Neural progenitor cell (in vitro differentiated cells): ENCODE results near the gene RAB29. TPM values are rescaled to one million over a fixed set of nuclear protein-coding genes. Genes with fewer than 3 reads are reported as not detected.
"Not testable (repeated sequence)": the region's sequence is repeated elsewhere in the genome, so short reads cannot be mapped to it uniquely, and the experiment has no call there.

ENCODE experiments used
- DNase-seq: peaks from one replicate; pipeline ENCODE4 v3.0.0-alpha.2; 2016; ENCODE audit warnings: low spot score
- H2AFZ ChIP-seq: fragments of 200-600 bp; sonication (generic); replicated peaks from 2 replicates; pipeline ENCODE4 v1.6.1; 2016; ENCODE audit warnings: antibody characterized with exemption
- H3F3A ChIP-seq: fragments of 200-600 bp; sonication (generic); 2 replicates; pipeline ENCODE4 v1.6.1; 2016; ENCODE audit warnings: antibody characterized with exemption, low read depth
- H3K27ac ChIP-seq: fragments of 200-600 bp; sonication (generic); 2 replicates; pipeline ENCODE4 v1.5.1; 2016; ENCODE audit warnings: mild to moderate bottlenecking
- H3K27me3 ChIP-seq: fragments of 200-600 bp; sonication (generic); 2 replicates; pipeline ENCODE4 v1.6.1; 2016; ENCODE audit warnings: mild to moderate bottlenecking, moderate library complexity
- H3K36me3 ChIP-seq: fragments of 200-600 bp; sonication (generic); 2 replicates; pipeline ENCODE4 v1.5.1; 2016
- H3K4me1 ChIP-seq: fragments of 200-600 bp; sonication (generic); 2 replicates; pipeline ENCODE4 v1.6.1; 2016; ENCODE audit warnings: mixed run types
- H3K4me2 ChIP-seq: fragments of 200-600 bp; sonication (generic); 2 replicates; pipeline ENCODE4 v1.6.1; 2016
- H3K4me3 ChIP-seq: fragments of 200-600 bp; sonication (generic); 2 replicates; pipeline ENCODE4 v1.5.1; 2016
- H3K79me2 ChIP-seq: fragments of 200-600 bp; sonication (generic); 2 replicates; pipeline ENCODE4 v1.6.1; 2016; ENCODE audit warnings: low read depth
- H3K9ac ChIP-seq: fragments of 200-600 bp; sonication (generic); 2 replicates; pipeline ENCODE4 v1.6.1; 2016
- H3K9me3 ChIP-seq: fragments of 200-600 bp; sonication (generic); 2 replicates; pipeline ENCODE4 v1.5.1; 2016; ENCODE audit warnings: low read depth
- H4K20me1 ChIP-seq: fragments of 200-600 bp; sonication (generic); 2 replicates; pipeline ENCODE4 v1.6.1; 2016; ENCODE audit warnings: low read depth
- H3K27ac Mint-ChIP-seq: 3 replicates; pipeline ENCODE4 v1.8.0; 2021; ENCODE audit warnings: mixed read lengths
- H3K27me3 Mint-ChIP-seq: 2 replicates; pipeline ENCODE4 v1.8.0; 2022; ENCODE audit warnings: low read depth, mild to moderate bottlenecking, inconsistent platforms, moderate library complexity, mixed read lengths; ENCODE audit not compliant: insufficient read depth
- H3K36me3 Mint-ChIP-seq: 3 replicates; pipeline ENCODE4 v1.8.0; 2021; ENCODE audit warnings: mixed read lengths
- H3K4me1 Mint-ChIP-seq: 3 replicates; pipeline ENCODE4 v1.8.0; 2021; ENCODE audit warnings: mixed read lengths
- H3K4me3 Mint-ChIP-seq: 3 replicates; pipeline ENCODE4 v1.8.0; 2021; ENCODE audit warnings: mild to moderate bottlenecking, moderate library complexity, mixed read lengths
- H3K9me3 Mint-ChIP-seq: 3 replicates; pipeline ENCODE4 v1.8.0; 2020; ENCODE audit warnings: mixed read lengths
- CTCF ChIP-seq: fragments of 200-600 bp; sonication (generic); IDR thresholded peaks from 2 replicates; pipeline ENCODE4 v1.5.1; 2017; ENCODE audit warnings: antibody characterized with exemption, mild to moderate bottlenecking
- EZH2 ChIP-seq: fragments of 200-600 bp; sonication (generic); IDR thresholded peaks from 2 replicates; pipeline ENCODE4 v1.6.1; 2017; ENCODE audit warnings: antibody characterized with exemption, mild to moderate bottlenecking, moderate library complexity
- EZH2phosphoT487 ChIP-seq: fragments of 200-600 bp; sonication (generic); IDR thresholded peaks from 2 replicates; pipeline ENCODE4 v1.6.1; 2017; ENCODE audit warnings: antibody characterized with exemption
- total RNA-seq: library from RNA; depleted of rRNA; stranded (reverse); fragments of >200 nt; gene quantifications from 2 replicates; pipeline ENCODE4 v1.2.3, GENCODE V29; 2015; ENCODE audit warnings: low replicate concordance

RAB29 gene
- total RNA-seq, 1 donor from 2014 or later, result 3.8 TPM

DNA sequence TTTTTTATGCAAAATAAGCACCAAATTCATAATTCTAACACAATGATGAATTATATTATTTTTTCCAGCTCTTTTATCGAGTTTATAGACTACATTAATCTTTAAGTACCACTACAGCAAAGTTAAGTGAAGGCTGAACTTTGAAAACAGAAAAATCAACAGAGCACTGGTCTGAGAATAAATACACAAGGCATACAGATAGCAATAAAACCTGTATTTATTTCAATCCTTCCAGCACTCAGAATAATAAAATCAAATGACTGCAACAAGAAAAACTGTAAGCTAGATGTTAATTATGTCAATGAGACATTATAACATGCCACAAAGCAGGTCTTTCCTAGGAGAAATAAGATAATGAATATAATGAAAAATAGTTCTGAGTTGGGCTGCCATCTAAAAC is 49.8 kb downstream of the RAB29 start:
- no peaks in the 10 kb centered on the region for H3K27me3 ChIP-seq
- no peaks in the 10 kb centered on the region for H3K4me1 ChIP-seq
- Mint-ChIP-seq H3K36me3 (peaks cover 34% of the 10 kb centered on the region), H3K27me3 (no peaks in the 10 kb centered on the region), H3K9me3 (no peaks in the 10 kb centered on the region), H3K27ac (no peak overlapping the region), H3K4me1 (no peaks in the 10 kb centered on the region), H3K4me3 (no peak overlapping the region)
- H4K20me1 ChIP-seq, result peaks cover 93% of the 10 kb centered on the region
- H3K9ac ChIP-seq, result no peak overlapping the region
- no peak for DNase-seq
- no peak overlapping the region for H3K4me3 ChIP-seq
- H2AFZ ChIP-seq, result no peak overlapping the region
- no peak overlapping the region for H3K4me2 ChIP-seq
- H3K36me3 ChIP-seq, result peaks cover 24% of the 10 kb centered on the region
- H3F3A ChIP-seq, result peaks cover 86% of the 10 kb centered on the region
- peaks cover 98% of the 10 kb centered on the region for H3K79me2 ChIP-seq
- H3K9me3 ChIP-seq, result no peaks in the 10 kb centered on the region
- no peak overlapping the region for H3K27ac ChIP-seq
- TF ChIP-seq EZH2, result no peak
- no peak for TF ChIP-seq EZH2phosphoT487
- no peak for TF ChIP-seq CTCF

- H3K9me3 Mint-ChIP-seq, H3K4me3 ChIP-seq, H3K4me1 ChIP-seq, H3K9ac ChIP-seq, H2AFZ ChIP-seq, H3K9me3 ChIP-seq, H3K27ac Mint-ChIP-seq, H3K27me3 Mint-ChIP-seq, H3K27me3 ChIP-seq, DNase-seq, H3K4me1 Mint-ChIP-seq, H3K4me3 Mint-ChIP-seq, H3K27ac ChIP-seq, H3K4me2 ChIP-seq: not testable (repeated sequence)
- Histone ChIP-seq H3K79me2 (peaks cover 62% of the 10 kb centered on the region), H3K36me3 (peaks cover 55% of the 10 kb centered on the region), H4K20me1 (peaks cover 75% of the 10 kb centered on the region), H3F3A (peaks cover 86% of the 10 kb centered on the region)
- H3K36me3 Mint-ChIP-seq, result peaks cover 41% of the 10 kb centered on the region
Observed at GRCh38 chr1:205720740-205721139, 54.5 kb downstream of the RAB29 start.

DNA sequence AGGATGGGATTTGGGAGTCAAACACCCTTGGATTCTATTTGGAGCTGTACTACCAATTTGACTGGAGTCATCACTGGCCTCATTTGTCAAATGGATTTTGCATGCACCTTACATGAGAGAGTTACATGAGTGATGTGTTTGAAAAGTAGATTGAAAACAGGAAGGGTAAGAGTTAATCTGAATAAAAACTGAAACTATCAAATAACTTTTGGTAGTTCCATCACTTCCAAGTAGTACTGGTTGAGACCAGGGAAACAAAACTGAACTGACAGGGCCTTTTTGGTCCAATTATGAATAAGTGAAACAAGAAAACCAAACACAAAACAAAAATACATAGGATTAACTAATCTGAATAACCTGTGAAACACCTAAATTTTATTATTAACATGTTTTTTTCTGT is 55.5 kb downstream of the RAB29 start:
- H3K27ac Mint-ChIP-seq, result no peak overlapping the region
- peaks cover 50% of the 10 kb centered on the region for H3K36me3 ChIP-seq
- H3K36me3 Mint-ChIP-seq, result peaks cover 40% of the 10 kb centered on the region

More for the DNA sequence above, 55.5 kb downstream of the RAB29 start:
- H2AFZ ChIP-seq, result no peak overlapping the region
- H3K9me3 ChIP-seq, result no peaks in the 10 kb centered on the region
- no peak for DNase-seq
- H4K20me1 ChIP-seq, result peaks cover 75% of the 10 kb centered on the region
- H3K4me1 Mint-ChIP-seq, result peaks cover 2% of the 10 kb centered on the region
- peaks cover 87% of the 10 kb centered on the region for H3F3A ChIP-seq
- TF ChIP-seq EZH2phosphoT487, result no peak
- no peak for TF ChIP-seq CTCF
- TF ChIP-seq EZH2, result no peak
- H3K9me3 Mint-ChIP-seq, result no peaks in the 10 kb centered on the region
- peaks cover 52% of the 10 kb centered on the region for H3K79me2 ChIP-seq
- H3K4me3 Mint-ChIP-seq, result no peak overlapping the region
- H3K27ac ChIP-seq, result no peak overlapping the region
- no peaks in the 10 kb centered on the region for H3K27me3 ChIP-seq
- no peaks in the 10 kb centered on the region for H3K4me1 ChIP-seq
- peaks cover 4% of the 10 kb centered on the region for H3K27me3 Mint-ChIP-seq
- H3K9ac ChIP-seq, result no peak overlapping the region
- H3K4me2 ChIP-seq, result no peak overlapping the region
- no peak overlapping the region for H3K4me3 ChIP-seq
